Measurements from ENCODE around the gene KLHL7.

- TF ChIP-seq CTCF (conservative IDR thresholded peaks at IDR 0.05): no peak
- TF ChIP-seq ZFX (IDR thresholded peaks at IDR 0.05): no peak
Measured at GRCh38 chr7:23168111-23168885, 62.7 kb downstream of the KLHL7 start.

Data from C4-2B (cell line).